ENCODE results near the gene SYNCRIP. TPM values are rescaled to one million over a fixed set of nuclear protein-coding genes. Genes with fewer than 3 reads are reported as not detected.
"Not testable (repeated sequence)": the region's sequence is repeated elsewhere in the genome, so short reads cannot be mapped to it uniquely, and the experiment has no call there.

SYNCRIP gene
- total RNA-seq, 6 experiments from 2014 or later, result 27.8 to 47.3 (median 39.4) TPM

- TF ChIP-seq POLR2A (IDR thresholded peaks at IDR 0.05) (no peak), CTCF (IDR thresholded peaks at IDR 0.05) (no peak)
- Histone ChIP-seq H3K9me3 (no peaks in the 10 kb centered on the region), H3K27me3 (no peaks in the 10 kb centered on the region), H3K4me1 (no peaks in the 10 kb centered on the region), H3K4me3 (no peak overlapping the region), H3K27ac (no peak overlapping the region), H3K36me3 (no peaks in the 10 kb centered on the region)
- DNase-seq, result no peak
- WGBS (ENCODE audit: insufficient coverage, low coverage, low lambda C conversion rate, missing lambda C conversion rate), result 90% methylated on average over 2 of the region's 2 CpGs
- ATAC-seq, result no peak
- intact Hi-C loops (cut with DNase I), result no loop called here
Observed at GRCh38 chr6:85684809-85685171, 42.1 kb upstream of the SYNCRIP start.

- Histone ChIP-seq H3K36me3 (no peaks in the 10 kb centered on the region), H3K4me1 (no peaks in the 10 kb centered on the region), H3K9me3 (no peaks in the 10 kb centered on the region), H3K4me3 (no peak overlapping the region), H3K27me3 (no peaks in the 10 kb centered on the region), H3K27ac (no peak overlapping the region)
- no peak for ATAC-seq
- intact Hi-C loops (cut with DNase I), result no loop called here
- no peak for TF ChIP-seq CTCF (IDR thresholded peaks at IDR 0.05)
- no peak for TF ChIP-seq POLR2A (IDR thresholded peaks at IDR 0.05)
- WGBS (ENCODE audit: insufficient coverage, low coverage, low lambda C conversion rate, missing lambda C conversion rate), result 60% methylated on average over 2 of the region's 2 CpGs
- no peak for DNase-seq
Observed at GRCh38 chr6:85684133-85684808, 41.6 kb upstream of the SYNCRIP start.

- intact Hi-C loops (cut with DNase I); ATAC-seq: not testable (repeated sequence)
Observed at GRCh38 chr6:85681899-85682298, 39.2 kb upstream of the SYNCRIP start.

GRCh38 chr6:85680388-85680787 lies 37.7 kb upstream of the SYNCRIP start:
- peaks cover 0 to 7% (median 2%) of the 10 kb centered on the region in 4 donors for H3K4me1 ChIP-seq
- H3K4me3 ChIP-seq, result no peak overlapping the region
- H3K27ac ChIP-seq, result no peak overlapping the region
- WGBS (ENCODE audit: insufficient coverage, low coverage, low lambda C conversion rate, missing lambda C conversion rate), result 67% methylated on average over 7 of the region's 7 CpGs
- no peak for DNase-seq
- H3K27me3 ChIP-seq, result no peaks in the 10 kb centered on the region
- H3K36me3 ChIP-seq, result no peaks in the 10 kb centered on the region
- H3K9me3 ChIP-seq, result no peaks in the 10 kb centered on the region
- intact Hi-C loops (cut with DNase I), result no loop called here
- no peak for ATAC-seq
- TF ChIP-seq CTCF (IDR thresholded peaks at IDR 0.05), result no peak

More at GRCh38 chr6:85681899-85682298, 39.2 kb upstream of the SYNCRIP start:
- H3K4me3 ChIP-seq, H3K4me1 ChIP-seq, H3K36me3 ChIP-seq, H3K27ac ChIP-seq, H3K9me3 ChIP-seq, H3K27me3 ChIP-seq, DNase-seq: not testable (repeated sequence)
- WGBS (ENCODE audit: insufficient coverage, low coverage, low lambda C conversion rate, missing lambda C conversion rate), result 96% methylated on average over 4 of the region's 4 CpGs

GRCh38 chr6:85679445-85680123 lies 36.9 kb upstream of the SYNCRIP start:
- Histone ChIP-seq H3K9me3 (no peaks in the 10 kb centered on the region), H3K4me1 (peaks cover 0 to 15% (median 2%) of the 10 kb centered on the region in 4 donors), H3K27me3 (no peaks in the 10 kb centered on the region), H3K4me3 (peak overlapping the region; percentile 75 to 85 (median 81)), H3K27ac (peak overlapping the region in 1 of 3 donors; percentile 63), H3K36me3 (no peaks in the 10 kb centered on the region)
- intact Hi-C loops (cut with DNase I), result loop anchor here in 1 of 2 donors (5.0 kb wide), 1 partner anchor 37 kb away; the partner anchor contains the start of gene SYNCRIP
- DNase-seq (no peak), ATAC-seq (no peak)
- 15% methylated on average over 14 of the region's 14 CpGs for WGBS (ENCODE audit: insufficient coverage, low coverage, low lambda C conversion rate, missing lambda C conversion rate)
- TF ChIP-seq POLR2A (IDR thresholded peaks at IDR 0.05) (no peak), CTCF (IDR thresholded peaks at IDR 0.05) (no peak)
